Measurements from ENCODE around the gene CTAG1B.
"Not testable (repeated sequence)": the region's sequence is repeated elsewhere in the genome, so short reads cannot be mapped to it uniquely, and the experiment has no call there.

The CTAG1B gene

GRCh38 chrX:154582994-154583393 is 36.1 kb downstream of the CTAG1B start:
- not testable (repeated sequence) for DNase-seq

- DNase-seq, result not testable (repeated sequence)
Measured at GRCh38 chrX:154575076-154575475, 44.0 kb downstream of the CTAG1B start.

DNA sequence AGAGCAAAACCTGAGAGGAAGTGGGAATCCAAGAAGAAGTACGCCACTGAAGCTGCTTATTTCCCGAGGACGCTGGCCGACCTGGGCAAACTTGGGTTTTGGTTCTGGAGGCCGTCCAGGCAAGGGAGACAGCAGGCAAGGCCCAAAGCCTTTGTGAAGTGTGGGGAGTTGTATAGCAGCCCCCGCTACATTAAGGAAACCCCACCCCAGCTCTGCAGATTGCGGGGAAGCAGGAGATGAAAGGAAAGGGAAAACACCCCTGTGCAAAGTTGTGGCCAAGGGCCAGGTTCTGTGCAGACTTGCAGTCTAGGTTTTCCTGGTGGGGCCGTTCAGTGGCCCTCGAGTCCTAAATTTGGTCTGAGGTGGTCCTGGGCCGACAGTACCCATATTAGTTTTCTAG is 46.0 kb downstream of the CTAG1B start:
- not testable (repeated sequence) for DNase-seq

GRCh38 chrX:154570361-154570760 is 48.7 kb downstream of the CTAG1B start:
- DNase-seq, result not testable (repeated sequence)
